Neural cell (in vitro differentiated cells): Measurements from ENCODE around the gene SERINC5.
"Not testable (repeated sequence)": the region's sequence is repeated elsewhere in the genome, so short reads cannot be mapped to it uniquely, and the experiment has no call there.

ENCODE experiments used
- CTCF ChIP-seq: fragments of 450-650 bp; IDR thresholded peaks from 2 replicates; pipeline ENCODE4 v1.5.1; 2014; ENCODE audit warnings: antibody characterized with exemption, mild to moderate bottlenecking, moderate library complexity; ENCODE audit not compliant: poor library complexity, severe bottlenecking
- EP300 ChIP-seq: fragments of 450-650 bp; conservative IDR thresholded peaks from 2 replicates; pipeline ENCODE4 v1.6.1; 2014; ENCODE audit warnings: antibody characterized with exemption, mild to moderate bottlenecking, moderate library complexity; ENCODE audit not compliant: poor library complexity, severe bottlenecking
- MXI1 ChIP-seq: fragments of 450-650 bp; conservative IDR thresholded peaks from 2 replicates; pipeline ENCODE4 v1.6.1; 2014; ENCODE audit warnings: antibody characterized with exemption, mild to moderate bottlenecking; ENCODE audit not compliant: poor library complexity, severe bottlenecking
- POLR2AphosphoS5 ChIP-seq: IDR thresholded peaks from 2 replicates; pipeline ENCODE4 v1.6.1; 2012
- RAD21 ChIP-seq: fragments of 450-650 bp; conservative IDR thresholded peaks from 2 replicates; pipeline ENCODE4 v1.6.1; 2014; ENCODE audit warnings: antibody characterized with exemption, mild to moderate bottlenecking, moderate library complexity
- REST ChIP-seq: IDR thresholded peaks from 2 replicates; pipeline ENCODE4 v1.6.1; 2012; ENCODE audit warnings: borderline replicate concordance
- SMC3 ChIP-seq: fragments of 450-650 bp; conservative IDR thresholded peaks from 2 replicates; pipeline ENCODE4 v1.6.1; 2014; ENCODE audit warnings: antibody characterized with exemption, mild to moderate bottlenecking, moderate library complexity; ENCODE audit not compliant: poor library complexity
- TAF1 ChIP-seq: IDR thresholded peaks from 2 replicates; pipeline ENCODE4 v1.6.1; 2012; ENCODE audit warnings: low read depth

DNA sequence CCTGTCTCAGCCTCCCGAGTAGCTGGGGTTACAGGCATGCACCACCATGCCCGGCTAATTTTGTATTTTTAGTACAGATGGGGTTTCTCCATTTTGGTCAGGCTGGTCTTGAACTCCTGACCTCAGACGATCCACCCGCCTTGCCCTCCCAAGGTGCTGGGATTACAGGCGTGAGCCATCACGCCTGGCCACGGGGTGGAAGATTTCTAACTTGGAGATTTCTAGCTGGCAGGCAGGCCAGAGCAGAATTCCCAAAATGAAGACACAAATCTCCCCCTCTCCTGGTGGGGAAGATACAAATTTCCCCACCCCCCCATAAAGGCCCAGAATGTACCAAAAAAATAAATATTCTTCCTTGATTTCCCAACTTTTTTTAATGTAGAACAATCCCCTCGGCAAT is 101.6 kb downstream of the SERINC5 start:
- not testable (repeated sequence) for TF ChIP-seq CTCF, SMC3, EP300, POLR2AphosphoS5, MXI1, TAF1, RAD21, REST
